GM21717 (cell line): ENCODE results near the gene SMCO4.

Experiments
- ATAC-seq: cut with Tn5 transposase; IDR thresholded peaks from one replicate; pipeline ENCODE4 v1.9.1; 2021; ENCODE audit warnings: mild to moderate bottlenecking, moderate library complexity; ENCODE audit not compliant: unreplicated experiment

The SMCO4 gene

DNA sequence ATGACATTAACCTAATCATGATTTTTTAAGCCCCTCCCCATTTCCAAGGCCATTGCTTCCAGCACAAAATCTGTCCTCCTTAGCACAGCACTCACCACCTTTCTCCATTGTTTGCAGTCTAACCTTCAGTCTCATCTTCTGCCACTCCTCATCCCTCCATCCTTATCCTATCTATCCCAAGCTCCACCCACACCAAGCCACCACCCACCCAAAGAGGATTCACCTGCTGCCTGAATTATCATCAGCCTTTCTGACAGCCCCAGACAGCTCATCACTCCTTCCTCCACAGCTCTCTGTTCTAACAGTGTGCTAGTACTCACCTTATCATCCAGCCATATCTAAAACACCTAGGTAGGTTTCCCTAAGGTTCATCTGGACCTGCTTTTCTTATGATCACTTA, 20.7 kb upstream of the SMCO4 start:
- no peak for ATAC-seq

DNA sequence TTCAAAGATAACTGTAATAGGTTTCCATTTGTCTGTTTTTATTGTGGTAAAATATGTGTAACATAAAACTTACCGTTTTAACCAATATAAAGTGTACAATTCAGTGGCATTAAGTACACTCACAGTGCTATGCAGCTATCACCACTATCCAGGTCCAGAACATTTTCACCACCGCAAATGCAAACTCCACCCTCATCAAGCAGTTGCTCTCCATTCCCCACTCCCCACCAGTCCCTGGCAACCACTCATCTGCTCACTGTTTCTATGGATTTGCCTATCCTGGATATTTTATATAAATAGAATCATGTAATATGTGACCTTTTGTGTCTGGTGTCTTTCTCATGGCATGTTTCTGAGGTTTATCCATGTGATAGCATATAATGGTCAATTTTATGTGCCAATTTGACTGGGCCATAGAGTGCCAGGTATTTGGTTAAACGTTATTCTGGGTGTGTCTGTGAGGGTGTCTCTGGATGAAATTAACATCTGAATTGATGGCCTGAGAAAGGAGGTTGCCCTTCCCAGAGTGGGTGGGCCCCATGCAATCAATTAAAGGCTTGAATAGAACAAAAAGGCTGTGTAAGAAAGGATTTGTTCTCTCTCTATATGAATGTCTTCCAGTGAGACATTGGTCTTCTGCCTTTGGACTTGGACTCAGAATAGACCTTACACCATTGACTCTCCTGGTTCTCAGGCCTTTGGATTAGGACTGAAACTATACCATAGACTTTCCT, 17.2 kb upstream of the SMCO4 start:
- no peak for ATAC-seq

GRCh38 chr11:93559681-93560080, 16.5 kb upstream of the SMCO4 start:
- no peak for ATAC-seq

- ATAC-seq = no peak
Observed at GRCh38 chr11:93552874-93553273, 9.7 kb upstream of the SMCO4 start.

GRCh38 chr11:93549976-93550375, 6.8 kb upstream of the SMCO4 start:
- no peak for ATAC-seq

DNA sequence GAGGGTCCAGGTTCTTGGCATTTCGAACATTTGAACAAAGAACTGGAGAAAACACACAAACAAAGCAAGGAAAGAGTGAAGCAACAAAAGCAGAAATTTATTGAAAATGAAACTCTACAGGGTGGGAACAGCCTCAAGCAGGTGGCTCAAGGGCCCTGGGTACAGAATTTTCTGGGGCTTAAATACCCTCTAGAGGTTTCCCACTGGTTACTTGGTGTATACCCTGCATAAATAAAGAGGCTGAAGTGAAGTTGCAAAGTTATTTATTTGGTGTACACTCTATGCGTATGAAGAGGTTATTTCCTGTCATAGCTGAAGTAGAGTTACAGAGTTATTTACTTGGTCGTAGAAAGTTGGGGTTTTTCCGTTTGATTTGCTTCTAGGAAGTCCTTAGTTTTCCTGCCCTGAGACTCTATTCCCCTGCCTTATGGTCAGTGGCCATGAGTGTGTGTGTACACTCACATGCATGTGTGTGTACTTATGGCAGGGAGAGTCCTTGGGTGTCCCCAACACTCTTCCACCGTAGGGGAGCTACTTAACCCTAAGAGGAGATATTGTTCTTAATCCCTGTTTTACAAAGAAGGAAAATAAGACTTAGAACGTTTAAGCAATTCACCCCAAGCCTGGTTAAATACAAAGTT, 5.6 kb upstream of the SMCO4 start:
- peak; percentile 57 for ATAC-seq

DNA sequence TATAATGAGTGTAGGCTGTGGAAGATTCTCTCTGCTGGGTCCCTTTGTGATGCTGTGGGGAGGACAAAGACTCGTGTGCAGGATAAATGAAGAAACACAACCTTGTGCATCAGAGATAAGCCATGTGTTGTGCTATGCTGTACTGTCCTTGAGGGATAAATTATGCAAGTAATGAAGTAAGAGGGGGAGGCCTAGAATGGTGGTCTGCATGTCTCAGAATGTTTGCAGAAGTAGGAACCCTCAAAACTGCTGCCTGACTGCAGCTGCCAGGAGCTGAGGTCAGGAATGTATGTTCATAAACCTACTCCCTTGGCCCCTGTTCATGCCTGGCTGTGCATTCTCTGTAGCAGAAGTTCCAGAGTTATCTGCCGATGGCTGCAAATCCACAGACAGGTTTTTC, 4.6 kb upstream of the SMCO4 start:
- no peak for ATAC-seq

DNA sequence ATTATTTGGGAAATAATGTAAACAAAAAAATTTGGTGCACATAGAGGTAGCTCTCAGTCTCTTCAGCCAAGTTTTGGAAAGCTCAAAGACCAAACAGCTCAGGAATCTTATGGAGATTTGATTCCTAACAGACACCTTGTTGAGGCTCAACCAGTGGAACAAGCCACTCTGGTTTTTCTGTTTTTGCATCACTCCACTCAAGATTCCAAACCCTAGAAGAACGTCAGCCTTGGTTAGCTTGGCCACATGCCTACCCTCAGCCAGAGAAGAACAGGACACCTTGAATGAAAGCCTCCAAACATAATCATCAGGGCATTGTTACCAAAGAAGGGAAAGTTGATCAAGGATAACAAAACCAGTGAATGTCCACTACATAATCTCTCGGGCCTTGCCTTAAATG, 3.8 kb upstream of the SMCO4 start:
- ATAC-seq = no peak

DNA sequence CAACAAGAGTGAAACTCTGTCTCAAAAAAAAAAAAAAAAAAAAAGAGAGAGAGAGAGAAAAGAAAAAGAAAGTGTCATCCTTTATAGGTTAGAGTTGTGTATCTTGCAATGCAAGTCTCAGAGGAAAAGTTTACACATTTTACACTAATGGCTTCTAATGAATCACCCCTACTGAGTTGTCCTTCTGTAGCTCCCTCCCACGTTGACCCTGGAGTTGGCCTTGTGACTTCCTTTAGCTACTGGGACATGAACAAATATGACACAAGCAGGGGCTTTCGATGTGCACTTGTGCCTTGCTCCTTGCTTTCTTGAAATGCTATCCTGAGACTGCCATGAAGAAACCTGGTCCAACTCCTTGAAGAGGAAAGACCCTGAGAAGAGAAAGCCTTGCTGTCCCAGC, 2.4 kb upstream of the SMCO4 start:
- ATAC-seq = no peak

GRCh38 chr11:93542811-93543229, 371 bp downstream of the SMCO4 start:
- peak; percentile 37 for ATAC-seq

- peak; percentile 59 for ATAC-seq
Observed at GRCh38 chr11:93541884-93542810, 1.0 kb downstream of the SMCO4 start.

GRCh38 chr11:93540896-93541553, 2.2 kb downstream of the SMCO4 start:
- ATAC-seq = no peak

DNA sequence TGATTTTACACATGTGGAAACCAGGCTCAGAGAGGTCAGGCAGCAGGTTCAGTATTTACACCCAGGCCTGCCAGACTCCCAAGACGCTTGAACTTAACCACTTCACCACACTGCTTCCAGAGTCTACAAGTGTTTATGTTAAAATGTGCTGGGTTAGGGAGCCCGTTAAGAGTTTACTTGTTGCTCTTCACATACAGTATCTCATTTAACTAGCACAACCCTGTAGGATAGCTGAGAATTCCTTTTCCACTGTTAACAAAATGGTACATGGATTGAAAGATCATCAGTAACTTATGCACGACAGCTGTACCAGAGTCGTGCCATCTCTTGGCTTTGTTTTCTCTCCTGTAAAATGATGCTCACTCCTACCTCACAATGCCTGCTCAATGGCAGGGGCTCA, 2.9 kb downstream of the SMCO4 start:
- no peak for ATAC-seq

DNA sequence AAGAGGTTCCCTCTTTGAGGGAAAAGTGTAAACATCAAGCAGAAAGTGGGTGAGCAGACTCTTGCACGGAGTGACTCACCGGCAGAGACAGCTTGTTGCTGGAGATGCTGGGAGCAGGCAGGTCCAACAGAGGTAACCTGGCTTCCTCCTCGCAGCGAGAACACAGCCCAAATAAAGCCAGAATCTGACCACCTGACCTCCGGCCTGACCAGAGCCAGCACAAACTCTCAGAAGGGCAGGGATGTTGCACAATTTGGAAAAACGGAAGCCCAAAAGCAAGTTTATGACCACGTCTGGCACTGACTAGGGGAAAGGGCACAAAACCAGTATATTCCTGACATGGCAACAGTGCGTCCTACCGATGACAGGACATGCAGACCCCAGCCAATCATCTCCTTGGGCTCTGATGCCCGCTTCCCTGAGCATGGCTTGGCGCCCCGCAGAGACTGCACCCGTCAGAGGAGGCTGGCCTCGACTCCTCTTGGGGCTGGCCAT, 5.4 kb downstream of the SMCO4 start:
- ATAC-seq = no peak

GRCh38 chr11:93537049-93537448, 6.1 kb downstream of the SMCO4 start:
- no peak for ATAC-seq

- ATAC-seq = no peak
Observed at GRCh38 chr11:93536101-93536861, 6.9 kb downstream of the SMCO4 start.

DNA sequence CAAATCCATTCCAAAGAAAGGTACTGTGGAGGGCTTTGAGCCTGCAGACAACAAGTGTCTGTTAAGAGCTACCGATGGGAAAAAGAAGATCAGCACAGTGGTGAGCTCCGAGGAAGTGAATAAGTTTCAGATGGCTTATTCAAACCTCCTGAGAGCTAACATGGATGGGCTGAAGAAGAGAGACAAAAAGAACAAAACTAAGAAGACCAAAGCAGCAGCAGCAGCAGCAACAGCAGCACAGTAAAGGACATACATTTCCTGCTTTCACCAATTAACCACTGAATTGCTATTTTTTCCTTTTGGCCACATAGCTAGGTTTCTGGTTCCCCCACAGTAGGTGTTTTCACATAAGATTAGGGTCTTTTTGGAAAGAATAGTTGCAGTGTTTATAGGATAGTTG, 7.6 kb downstream of the SMCO4 start:
- ATAC-seq = peak; percentile 58

- ATAC-seq = no peak
Observed at GRCh38 chr11:93532806-93533205, 10.4 kb downstream of the SMCO4 start.

GRCh38 chr11:93532281-93532789, 10.9 kb downstream of the SMCO4 start:
- ATAC-seq = peak; percentile 41

- ATAC-seq = no peak
Observed at GRCh38 chr11:93530468-93530826, 12.7 kb downstream of the SMCO4 start.
